B cell (primary cell): Measurements from ENCODE around the gene PACSIN1. TPM values are rescaled to one million over a fixed set of nuclear protein-coding genes. Genes with fewer than 3 reads are reported as not detected.

ENCODE experiments used
- ATAC-seq: fragments of 200-7000 bp; cut with Tn5 transposase; one replicate; pipeline ENCODE4 v1.10.0; 2021; ENCODE audit warnings: low read depth, mild to moderate bottlenecking, moderate number of reproducible peaks, moderate library complexity
- CTCF ChIA-PET: fragments of 350-600 bp; sonication (Branson Sonifier 250); formaldehyde crosslinking; loops from one replicate; lab custom pipeline; 2021; ENCODE audit warnings: antibody characterized with exemption, inconsistent platforms; lab: Charles Lee
- POLR2A ChIA-PET: fragments of 350-600 bp; sonication (Branson Sonifier 250); formaldehyde crosslinking; loops from one replicate; lab custom pipeline; 2021; ENCODE audit warnings: antibody characterized with exemption; lab: Charles Lee
- DNase-seq: peaks from one replicate; pipeline ENCODE4 v3.0.0; 2013
- H2AFZ ChIP-seq: 2 replicates; pipeline ENCODE4 v1.6.1; 2012; ENCODE audit warnings: mild to moderate bottlenecking, low read depth, low read length; ENCODE audit not compliant: insufficient read depth, poor library complexity, severe bottlenecking
- H3K27ac ChIP-seq, 2 donors: 1 replicate in 1 of 2; 2 replicates in 1 of 2; pipeline ENCODE4 v1.5.1; 2012 to 2013; ENCODE audit warnings: low read length in 2 of 2, mild to moderate bottlenecking in 2 of 2, moderate library complexity in 1 of 2
- H3K27me3 ChIP-seq, 4 experiments: fragments of 200-600 bp in 1 of 4; sonication (generic) in 1 of 4; replicated peaks in 1 of 4; 1 replicate in 2 of 4; 2 replicates in 2 of 4; pipeline versions ENCODE4 v1.6.1 to v1.7.0; 2013 to 2016; ENCODE audit warnings: low read length in 3 of 4, mild to moderate bottlenecking in 2 of 4, mixed read lengths in 1 of 4, moderate library complexity in 1 of 4; ENCODE audit not compliant: insufficient read depth in 4 of 4, control insufficient read depth in 3 of 4; ENCODE audit errors: control extremely low read depth in 1 of 4
- H3K36me3 ChIP-seq, 2 experiments: replicated peaks in 1 of 2; 1 replicate in 1 of 2; 2 replicates in 1 of 2; pipeline versions ENCODE4 v1.6.1 to v1.7.1; 2013; ENCODE audit warnings: low read length in 1 of 2; ENCODE audit not compliant: insufficient read depth in 2 of 2, control insufficient read depth in 1 of 2; ENCODE audit errors: control extremely low read depth in 1 of 2, extremely low read depth in 1 of 2
- H3K4me1 ChIP-seq, 2 donors: fragments of 200-600 bp in 1 of 2; sonication (generic) in 1 of 2; 1 replicate in 1 of 2; 2 replicates in 1 of 2; pipeline versions ENCODE4 v1.5.1 to v1.6.1; 2013 to 2017; ENCODE audit warnings: low read length in 2 of 2; ENCODE audit not compliant: control insufficient read depth in 2 of 2, insufficient read depth in 2 of 2
- H3K4me2 ChIP-seq: replicated peaks from 2 replicates; pipeline ENCODE3; 2012; ENCODE audit warnings: mild to moderate bottlenecking, low read depth, low read length; ENCODE audit not compliant: poor library complexity, severe bottlenecking
- H3K4me3 ChIP-seq, 5 experiments: fragments of 200-600 bp in 1 of 5; sonication (generic) in 1 of 5; 1 replicate in 3 of 5; 2 replicates in 2 of 5; pipeline versions ENCODE4 v1.5.1 to v1.7.0; 2011 to 2016; ENCODE audit warnings: low read length in 4 of 5, mild to moderate bottlenecking in 4 of 5, low read depth in 2 of 5, control low read depth in 1 of 5, moderate library complexity in 1 of 5; ENCODE audit not compliant: insufficient read depth in 1 of 5; ENCODE audit errors: control extremely low read depth in 1 of 5, extremely low read depth in 1 of 5
- H3K79me2 ChIP-seq: fragments of 200-600 bp; sonication (generic); one replicate; pipeline ENCODE4 v1.6.0; 2016; ENCODE audit warnings: low read length; ENCODE audit not compliant: control insufficient read depth, insufficient read depth
- H3K9ac ChIP-seq: fragments of 200-600 bp; sonication (generic); 2 replicates; pipeline ENCODE4 v1.6.1; 2017; ENCODE audit warnings: mild to moderate bottlenecking, low read length, moderate library complexity
- H3K9me3 ChIP-seq, 3 donors: one replicate each; pipeline versions ENCODE4 v1.6.1 to v1.7.1; 2013; ENCODE audit warnings: low read length in 2 of 3; ENCODE audit not compliant: control insufficient read depth in 2 of 3, insufficient read depth in 1 of 3; ENCODE audit errors: control extremely low read depth in 1 of 3
- H4K20me1 ChIP-seq: 2 replicates; pipeline ENCODE4 v1.6.0; 2012; ENCODE audit warnings: mild to moderate bottlenecking, low read length; ENCODE audit not compliant: insufficient read depth, control insufficient read depth, poor library complexity, severe bottlenecking
- H3K27ac Mint-ChIP-seq: one replicate; pipeline ENCODE4 v1.8.0; 2021; ENCODE audit warnings: mixed read lengths
- H3K27me3 Mint-ChIP-seq: one replicate; pipeline ENCODE4 v1.8.0; 2021; ENCODE audit warnings: mixed read lengths
- H3K4me1 Mint-ChIP-seq: one replicate; pipeline ENCODE4 v1.8.0; 2021; ENCODE audit warnings: mixed read lengths
- H3K4me3 Mint-ChIP-seq: one replicate; pipeline ENCODE4 v1.8.0; 2021; ENCODE audit warnings: mixed read lengths
- H3K9me3 Mint-ChIP-seq: one replicate; pipeline ENCODE4 v1.8.0; 2022; ENCODE audit warnings: mixed read lengths; ENCODE audit not compliant: insufficient read depth
- EZH2 ChIP-seq: IDR thresholded peaks from 2 replicates; pipeline ENCODE4 v1.6.1; 2012; ENCODE audit warnings: borderline replicate concordance, low read depth, mild to moderate bottlenecking, moderate library complexity, low read length; ENCODE audit not compliant: insufficient read depth, poor library complexity, severe bottlenecking
- WGBS: methylation state at CpG from one replicate; pipeline ENCODE4 v1.1.5; 2013; ENCODE audit warnings: missing lambda C conversion rate; ENCODE audit not compliant: insufficient coverage; 5-methylcytosine and 5-hydroxymethylcytosine counted together
- intact Hi-C: fragments of 100-400 bp; cut with micrococcal nuclease; formaldehyde crosslinking; loops from one replicate; pipeline ENCODE4 v1.10.0; 2022
- polyA plus RNA-seq: library from polyadenylated mRNA; depleted of rRNA; stranded (reverse); fragments of >200 nt; gene quantifications from 2 replicates; pipeline ENCODE4 v1.2.3, GENCODE V29; 2012
- total RNA-seq, 2 donors: library from RNA; stranded (reverse); fragments of 120-200 nt in 1 of 2; gene quantifications; 1 replicate in 1 of 2; 2 replicates in 1 of 2; pipeline versions ENCODE4 v1.2.3 to v1.2.4, GENCODE V29; 2013 to 2022
- TF ChIP-seq, protein P1 (sequence below): fragments of 200-600 bp; IDR thresholded peaks from one replicate; pipeline ENCODE4 v1.8.0; 2022; ENCODE audit warnings: antibody characterized with exemption, mild to moderate bottlenecking

PACSIN1 gene
- total and polyA plus RNA-seq, 2 donors (not counting 1 experiment from before 2014, with no cell fraction given), result 0.18 to 0.20 TPM

DNA sequence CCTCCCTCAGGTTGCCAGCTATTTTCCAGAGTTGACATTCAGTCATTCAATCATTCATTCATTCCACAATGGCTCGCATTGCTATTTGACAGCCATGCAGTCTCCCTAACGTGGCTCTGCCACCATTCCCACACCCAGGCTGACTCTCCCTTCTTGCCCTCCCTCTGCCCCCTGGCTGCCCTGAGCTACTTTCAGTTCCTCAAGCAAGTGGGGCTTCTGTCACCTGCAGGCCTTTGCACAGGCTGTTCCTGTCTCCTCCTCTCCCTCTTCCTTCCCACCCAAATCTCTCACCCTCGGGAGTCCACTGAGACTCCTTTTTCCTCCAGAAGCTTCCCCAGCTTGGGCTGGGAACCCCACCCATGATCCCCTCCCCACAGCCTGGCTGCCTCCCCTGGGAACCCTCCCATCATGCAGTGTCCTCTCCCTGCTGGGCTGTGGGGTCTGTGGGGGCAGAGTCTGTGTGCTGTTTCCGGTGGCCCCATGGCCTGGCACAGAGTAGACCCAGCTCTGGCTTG, 2.6 kb downstream of the PACSIN1 start:
- Histone ChIP-seq H3K9ac (no peak overlapping the region), H3K9me3 (peaks cover 0 to 6% (median 0%) of the 10 kb centered on the region in 3 donors), H2AFZ (peak overlapping the region; percentile 52), H4K20me1 (no peaks in the 10 kb centered on the region), H3K4me1 (peaks cover 28 to 36% of the 10 kb centered on the region in 2 donors), H3K4me2 (peak overlapping the region; percentile 66), H3K36me3 (no peaks in the 10 kb centered on the region), H3K4me3 (no peak overlapping the region), H3K79me2 (no peaks in the 10 kb centered on the region), H3K27ac (no peak overlapping the region), H3K27me3 (peaks cover 0 to 26% (median 6%) of the 10 kb centered on the region in 4 experiments)
- Mint-ChIP-seq H3K27ac (peak overlapping the region; percentile 43), H3K4me1 (peaks cover 38% of the 10 kb centered on the region), H3K27me3 (peaks cover 14% of the 10 kb centered on the region), H3K9me3 (no peaks in the 10 kb centered on the region), H3K4me3 (peak overlapping the region; percentile 2)
- peak; percentile 67 for DNase-seq
- peak; percentile 83 for ATAC-seq
- ChIA-PET POLR2A (interaction anchor here (0.5 to 0.6 kb wide), 3 partner anchors 22 to 232 kb away, joined by 3 read pairs; partner anchors contain the start of gene HMGA1), CTCF (interaction anchor here (1.2 to 3.6 kb wide), 2 partner anchors 9 to 141 kb away, joined by 10 to 26 read pairs; no protein-coding TSS in a partner anchor)
- WGBS, result 38% methylated on average over 2 of the region's 4 CpGs
- intact Hi-C loops, result no loop called here
- TF ChIP-seq, protein P1, sequence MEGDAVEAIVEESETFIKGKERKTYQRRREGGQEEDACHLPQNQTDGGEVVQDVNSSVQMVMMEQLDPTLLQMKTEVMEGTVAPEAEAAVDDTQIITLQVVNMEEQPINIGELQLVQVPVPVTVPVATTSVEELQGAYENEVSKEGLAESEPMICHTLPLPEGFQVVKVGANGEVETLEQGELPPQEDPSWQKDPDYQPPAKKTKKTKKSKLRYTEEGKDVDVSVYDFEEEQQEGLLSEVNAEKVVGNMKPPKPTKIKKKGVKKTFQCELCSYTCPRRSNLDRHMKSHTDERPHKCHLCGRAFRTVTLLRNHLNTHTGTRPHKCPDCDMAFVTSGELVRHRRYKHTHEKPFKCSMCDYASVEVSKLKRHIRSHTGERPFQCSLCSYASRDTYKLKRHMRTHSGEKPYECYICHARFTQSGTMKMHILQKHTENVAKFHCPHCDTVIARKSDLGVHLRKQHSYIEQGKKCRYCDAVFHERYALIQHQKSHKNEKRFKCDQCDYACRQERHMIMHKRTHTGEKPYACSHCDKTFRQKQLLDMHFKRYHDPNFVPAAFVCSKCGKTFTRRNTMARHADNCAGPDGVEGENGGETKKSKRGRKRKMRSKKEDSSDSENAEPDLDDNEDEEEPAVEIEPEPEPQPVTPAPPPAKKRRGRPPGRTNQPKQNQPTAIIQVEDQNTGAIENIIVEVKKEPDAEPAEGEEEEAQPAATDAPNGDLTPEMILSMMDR, result no peak
- no peak for TF ChIP-seq EZH2

DNA sequence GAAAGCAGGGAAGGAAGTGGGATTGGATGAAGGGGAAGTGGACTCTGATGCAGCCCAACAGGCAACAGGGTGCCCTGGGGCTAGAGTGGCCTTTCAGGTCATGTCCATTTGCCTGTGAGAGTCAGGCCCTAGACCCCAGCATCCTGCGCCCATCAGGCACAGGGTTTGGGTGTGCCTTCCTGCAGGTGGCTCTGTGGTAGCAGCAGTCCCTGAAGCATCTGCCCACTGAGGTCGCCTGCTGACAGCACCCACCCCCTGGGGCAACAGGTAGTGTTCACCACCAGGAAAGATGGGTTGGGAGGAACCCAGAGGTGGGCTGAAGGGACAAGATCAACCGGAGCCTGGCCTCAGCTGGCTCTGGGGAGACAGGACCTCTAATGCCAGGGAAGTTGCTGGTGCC, 3.6 kb downstream of the PACSIN1 start:
- no peak overlapping the region for H2AFZ ChIP-seq
- no peaks in the 10 kb centered on the region for H3K79me2 ChIP-seq
- H3K9me3 ChIP-seq, result peaks cover 0 to 6% (median 0%) of the 10 kb centered on the region in 3 donors
- H3K4me2 ChIP-seq, result peak overlapping the region; percentile 25
- ATAC-seq (no peak), DNase-seq (no peak)
- no peak overlapping the region for H3K4me3 Mint-ChIP-seq
- H3K27ac ChIP-seq, result no peak overlapping the region
- H3K4me3 ChIP-seq, result no peak overlapping the region
- 54% methylated on average over 3 of the region's 3 CpGs for WGBS
- TF ChIP-seq, protein P1, result no peak
- TF ChIP-seq EZH2, result no peak
- POLR2A ChIA-PET, result no interaction called here
- intact Hi-C loops, result no loop called here
- H3K4me1 ChIP-seq, result peaks cover 28 to 36% of the 10 kb centered on the region in 2 donors
- no peaks in the 10 kb centered on the region for H3K36me3 ChIP-seq
- no peak overlapping the region for H3K9ac ChIP-seq
- peaks cover 36% of the 10 kb centered on the region for H3K4me1 Mint-ChIP-seq
- CTCF ChIA-PET, result interaction anchor here (3.6 kb wide), 1 partner anchor 10 kb away, joined by 26 read pairs; no protein-coding TSS in a partner anchor
- H3K27me3 ChIP-seq, result peaks cover 0 to 16% (median 3%) of the 10 kb centered on the region in 4 experiments
- H3K27me3 Mint-ChIP-seq, result peaks cover 10% of the 10 kb centered on the region
- no peak overlapping the region for H3K27ac Mint-ChIP-seq
- no peaks in the 10 kb centered on the region for H4K20me1 ChIP-seq
- no peaks in the 10 kb centered on the region for H3K9me3 Mint-ChIP-seq
